T47D (cell line): Measurements from ENCODE around the gene RIMBP3C.
"Not testable (repeated sequence)": the region's sequence is repeated elsewhere in the genome, so short reads cannot be mapped to it uniquely, and the experiment has no call there.

ENCODE experiments used
- DNase-seq, 2 experiments: peaks; one replicate each; pipeline versions ENCODE4 v3.0.0 to v3.0.0-alpha.2; 2011 to 2012; ENCODE audit warnings: low read depth in 1 of 2, low spot score in 1 of 2
- JUND ChIP-seq: IDR thresholded peaks from 2 replicates; pipeline ENCODE4 v1.6.1; 2012; ENCODE audit warnings: low read depth
- in situ Hi-C: cut with HindIII; loops from 2 replicates; pipeline ENCODE4 v1.10.0; 2016; ENCODE audit warnings: low sequenced_read_pairs, low pct_unique_long_range_greater_than_20kb

The RIMBP3C gene

GRCh38 chr22:21551361-21551760, at the start of gene RIMBP3C:
TSS of gene RIMBP3C (minus strand) at chr22:21551461. CDS start at chr22:21550976, 485 bp downstream.
- DNase-seq, in situ Hi-C loops: not testable (repeated sequence)

GRCh38 chr22:21599053-21599893, 48.0 kb upstream of the RIMBP3C start:
- in situ Hi-C loops, result no loop called here
- no peak for DNase-seq
- TF ChIP-seq JUND, result no peak

GRCh38 chr22:21598302-21598701, 47.0 kb upstream of the RIMBP3C start:
- no peak for DNase-seq
- no peak for TF ChIP-seq JUND
- in situ Hi-C loops, result no loop called here

- in situ Hi-C loops, DNase-seq: not testable (repeated sequence)
Measured at GRCh38 chr22:21596356-21597135, 45.3 kb upstream of the RIMBP3C start.

- DNase-seq, result no peak
- TF ChIP-seq JUND, result no peak
- in situ Hi-C loops, result no loop called here
Measured at GRCh38 chr22:21594865-21595452, 43.7 kb upstream of the RIMBP3C start.

- peak in 1 of 2 experiments; percentile 57 for DNase-seq
- in situ Hi-C loops, result no loop called here
- TF ChIP-seq JUND, result no peak
Measured at GRCh38 chr22:21593406-21594232, 42.4 kb upstream of the RIMBP3C start.

GRCh38 chr22:21592422-21592821, 41.2 kb upstream of the RIMBP3C start:
- in situ Hi-C loops, result no loop called here
- no peak for DNase-seq
- no peak for TF ChIP-seq JUND

GRCh38 chr22:21591695-21592094, 40.4 kb upstream of the RIMBP3C start:
- TF ChIP-seq JUND, result no peak
- peak in 1 of 2 experiments; percentile 40 for DNase-seq
- in situ Hi-C loops, result no loop called here

- no peak for TF ChIP-seq JUND
- no peak for DNase-seq
- in situ Hi-C loops, result no loop called here
Measured at GRCh38 chr22:21590809-21591641, 39.8 kb upstream of the RIMBP3C start.

- in situ Hi-C loops, result no loop called here
- DNase-seq, result no peak
- no peak for TF ChIP-seq JUND
Measured at GRCh38 chr22:21589396-21589795, 38.1 kb upstream of the RIMBP3C start.

GRCh38 chr22:21587803-21588611, 36.7 kb upstream of the RIMBP3C start:
- DNase-seq, result no peak
- TF ChIP-seq JUND, result no peak
- in situ Hi-C loops, result no loop called here
